SK-N-SH (cell line): ENCODE measurements around the gene CLEC16A. TPM values are rescaled to one million over a fixed set of nuclear protein-coding genes. Genes with fewer than 3 reads are reported as not detected.

Experiments used
- CTCF ChIA-PET: fragments of 300-600, 350-600 bp; formaldehyde crosslinking; extraction: SDS; loops from one replicate; lab custom pipeline; 2021; lab: Yijun Ruan, JAX
- POLR2A ChIA-PET: fragments of 350-600 bp; sonication (Branson Sonifier 250); formaldehyde crosslinking; extraction: SDS; loops from one replicate; lab custom pipeline; 2020; ENCODE audit warnings: antibody characterized with exemption, inconsistent platforms; lab: Yijun Ruan, JAX
- DNase-seq: peaks from one replicate; pipeline ENCODE4 v3.0.0; 2012
- H2AFZ ChIP-seq: fragments of 200-600 bp; sonication (generic); 2 replicates; pipeline ENCODE4 v1.8.1; 2016; ENCODE audit warnings: antibody characterized with exemption, mild to moderate bottlenecking, low read depth
- H3F3A ChIP-seq: fragments of 200-600 bp; sonication (generic); replicated peaks from 2 replicates; pipeline ENCODE3; 2016; ENCODE audit warnings: antibody characterized with exemption, mild to moderate bottlenecking; ENCODE audit not compliant: insufficient read depth
- H3K27ac ChIP-seq, 2 experiments: fragments of 200-500 bp in 1 of 2; fragments of 200-600 bp in 1 of 2; sonication (Bioruptor generic) in 1 of 2; sonication (generic), shearing (Covaris generic) in 1 of 2; 2 replicates each; pipeline versions ENCODE4 v1.5.1 to v1.6.1; 2014 to 2016; ENCODE audit warnings: low read depth in 2 of 2, inconsistent platforms in 1 of 2, low read length in 1 of 2, mild to moderate bottlenecking in 1 of 2, mixed read lengths in 1 of 2
- H3K27me3 ChIP-seq: fragments of 200-600 bp; sonication (generic), shearing (Covaris generic); 2 replicates; pipeline ENCODE4 v1.6.1; 2016; ENCODE audit warnings: mixed run types; ENCODE audit not compliant: insufficient read depth
- H3K36me3 ChIP-seq, 2 experiments: fragments of 200-500 bp in 1 of 2; fragments of 200-600 bp in 1 of 2; sonication (Bioruptor generic) in 1 of 2; sonication (generic) in 1 of 2; replicated peaks in 1 of 2; 2 replicates each; pipeline versions ENCODE3 to v1.5.1; 2014 to 2016; ENCODE audit warnings: low read length in 1 of 2, mild to moderate bottlenecking in 1 of 2; ENCODE audit not compliant: insufficient read depth in 2 of 2, control insufficient read depth in 1 of 2
- H3K4me1 ChIP-seq, 2 experiments: fragments of 200-500 bp in 1 of 2; fragments of 200-600 bp in 1 of 2; sonication (Bioruptor generic) in 1 of 2; sonication (generic), shearing (Covaris generic) in 1 of 2; 2 replicates each; pipeline versions ENCODE4 v1.5.1 to v1.6.1; 2014 to 2016; ENCODE audit warnings: low read depth in 1 of 2, low read length in 1 of 2, mixed run types in 1 of 2; ENCODE audit not compliant: insufficient read depth in 2 of 2, control insufficient read depth in 1 of 2
- H3K4me2 ChIP-seq: fragments of 200-600 bp; sonication (generic), shearing (Covaris generic); 2 replicates; pipeline ENCODE4 v1.6.1; 2017; ENCODE audit warnings: mixed run types
- H3K4me3 ChIP-seq, 2 experiments: fragments of 200-500 bp in 1 of 2; fragments of 200-600 bp in 1 of 2; sonication (Bioruptor generic) in 1 of 2; sonication (generic), shearing (Covaris generic) in 1 of 2; 2 replicates each; pipeline versions ENCODE4 v1.5.1 to v1.8.1; 2014 to 2016; ENCODE audit warnings: low read depth in 2 of 2, inconsistent platforms in 1 of 2, low read length in 1 of 2, mild to moderate bottlenecking in 1 of 2, mixed read lengths in 1 of 2, moderate library complexity in 1 of 2
- H3K79me2 ChIP-seq: fragments of 200-600 bp; sonication (generic); 2 replicates; pipeline ENCODE4 v1.8.1; 2017; ENCODE audit warnings: mild to moderate bottlenecking; ENCODE audit not compliant: insufficient read depth
- H3K9ac ChIP-seq: fragments of 200-600 bp; sonication (generic); 2 replicates; pipeline ENCODE4 v1.6.1; 2017; ENCODE audit warnings: mixed run types
- H3K9me2 ChIP-seq: fragments of 200-600 bp; sonication (generic); 2 replicates; pipeline ENCODE4 v1.6.1; 2017; ENCODE audit warnings: mixed run types
- H3K9me3 ChIP-seq: fragments of 200-600 bp; sonication (generic); 2 replicates; pipeline ENCODE4 v1.6.1; 2017; ENCODE audit warnings: mixed run types, mild to moderate bottlenecking, moderate library complexity
- H4K20me1 ChIP-seq: fragments of 200-600 bp; sonication (generic); 2 replicates; pipeline ENCODE4 v1.6.1; 2017; ENCODE audit warnings: mild to moderate bottlenecking, mixed run types; ENCODE audit not compliant: insufficient read depth
- EP300 ChIP-seq, 2 experiments: IDR thresholded peaks; 2 replicates each; pipeline versions ENCODE4 v1.4.0 to v1.6.1; 2012; ENCODE audit warnings: borderline replicate concordance in 1 of 2, low read depth in 1 of 2, low read length in 1 of 2
- EZH2phosphoT487 ChIP-seq: fragments of 200-600 bp; sonication (generic); IDR thresholded peaks from 2 replicates; pipeline ENCODE4 v1.6.1; 2017; ENCODE audit warnings: low read depth, mixed run types, mild to moderate bottlenecking, antibody characterized with exemption, moderate library complexity, borderline replicate concordance
- FOXJ3 ChIP-seq: sonication (generic); formaldehyde crosslinking; IDR thresholded peaks from 2 replicates; pipeline ENCODE4 v1.5.1; 2020; ENCODE audit warnings: mild to moderate bottlenecking, missing genetic modification reagents
- FOXM1 ChIP-seq: IDR thresholded peaks from 2 replicates; pipeline ENCODE4 v1.4.0; 2012; ENCODE audit warnings: low read depth, mild to moderate bottlenecking
- GABPA ChIP-seq: IDR thresholded peaks from 2 replicates; pipeline ENCODE4 v1.4.0; 2012; ENCODE audit warnings: low read depth, mild to moderate bottlenecking
- GATA2 ChIP-seq: sonication (generic); formaldehyde crosslinking; IDR thresholded peaks from 2 replicates; pipeline ENCODE4 v1.5.0; 2020; ENCODE audit warnings: mild to moderate bottlenecking, missing genetic modification reagents
- IRF3 ChIP-seq: fragments of 150-350 bp; IDR thresholded peaks from 2 replicates; pipeline ENCODE4 v1.6.1; 2016; ENCODE audit warnings: mild to moderate bottlenecking, low read depth, low read length
- JUND ChIP-seq: IDR thresholded peaks from 2 replicates; pipeline ENCODE4 v1.4.0; 2012
- MAX ChIP-seq: IDR thresholded peaks from 2 replicates; pipeline ENCODE4 v1.4.0; 2012; ENCODE audit warnings: low read depth
- MEF2A ChIP-seq: IDR thresholded peaks from 2 replicates; pipeline ENCODE4 v1.4.0; 2012; ENCODE audit warnings: low read depth, borderline replicate concordance
- MXI1 ChIP-seq: IDR thresholded peaks from 2 replicates; pipeline ENCODE4 v1.6.1; 2012; ENCODE audit warnings: mild to moderate bottlenecking, low read depth, low read length, improper control_type of control experiment
- NRF1 ChIP-seq: IDR thresholded peaks from 2 replicates; pipeline ENCODE4 v1.6.1; 2012; ENCODE audit warnings: low read depth, mild to moderate bottlenecking, low read length
- PBX3 ChIP-seq: IDR thresholded peaks from 2 replicates; pipeline ENCODE4; 2012
- POLR2AphosphoS5 ChIP-seq: IDR thresholded peaks from 2 replicates; pipeline ENCODE4 v1.6.1; 2012; ENCODE audit warnings: low read depth, low read length
- RXRA ChIP-seq: IDR thresholded peaks from 2 replicates; pipeline ENCODE4 v1.4.0; 2012; ENCODE audit warnings: low read depth, mild to moderate bottlenecking, borderline replicate concordance
- USF2 ChIP-seq: fragments of 150-350 bp; IDR thresholded peaks from 2 replicates; pipeline ENCODE4 v1.6.1; 2017; ENCODE audit warnings: antibody characterized with exemption, low read length, low read depth, borderline replicate concordance
- YY1 ChIP-seq: IDR thresholded peaks from 2 replicates; pipeline ENCODE4 v1.4.0; 2012; ENCODE audit warnings: low read depth, mild to moderate bottlenecking
- WGBS: methylation state at CpG from one replicate; pipeline ENCODE4 v1.1.6; 2017; ENCODE audit warnings: low lambda C conversion rate; 5-methylcytosine and 5-hydroxymethylcytosine counted together
- polyA plus RNA-seq, 3 experiments: library from polyadenylated mRNA; depleted of rRNA; stranded (reverse); fragments of >200 nt; gene quantifications; 2 replicates each; pipeline ENCODE4 v1.2.3, GENCODE V29; 2012
- TF ChIP-seq, protein P1 (sequence below): IDR thresholded peaks from 2 replicates; pipeline ENCODE4 v1.6.1; 2012; ENCODE audit warnings: mild to moderate bottlenecking, low read depth, low read length, moderate library complexity
- TF ChIP-seq, protein P2 (sequence below): fragments of 200-600 bp; sonication (generic); IDR thresholded peaks from 2 replicates; pipeline ENCODE4 v1.6.1; 2017; ENCODE audit warnings: antibody characterized with exemption, mild to moderate bottlenecking, moderate library complexity

Gene CLEC16A
- polyA plus RNA-seq, 1 of the 3 experiments (the other 2 are of a cell fraction), result 13.7 TPM

- POLR2A ChIA-PET, result no interaction called here
Observed at GRCh38 chr16:11205065-11205699, 260.8 kb downstream of the CLEC16A start.

More at GRCh38 chr16:11205065-11205699, 260.8 kb downstream of the CLEC16A start:
- H2AFZ ChIP-seq, result no peak overlapping the region
- no peak overlapping the region for H3K9ac ChIP-seq
- H4K20me1 ChIP-seq, result no peaks in the 10 kb centered on the region
- no peak for DNase-seq
- no peak overlapping the region for H3K4me3 ChIP-seq
- TF ChIP-seq JUND (no peak), FOXJ3 (CRISPR knock-in tag) (no peak), GABPA (no peak), MAX (no peak), IRF3 (no peak), USF2 (no peak), NRF1 (no peak), GATA2 (CRISPR knock-in tag) (no peak), FOXM1 (no peak), RXRA (no peak), YY1 (no peak), EZH2phosphoT487 (no peak), PBX3 (no peak), POLR2AphosphoS5 (no peak), MEF2A (no peak), EP300 (IDR thresholded peaks at IDR 0.05; ENCODE audit: borderline replicate concordance in 1 of 2, low read depth in 1 of 2, low read length in 1 of 2) (no peak), MXI1 (no peak)
- TF ChIP-seq, protein P1, sequence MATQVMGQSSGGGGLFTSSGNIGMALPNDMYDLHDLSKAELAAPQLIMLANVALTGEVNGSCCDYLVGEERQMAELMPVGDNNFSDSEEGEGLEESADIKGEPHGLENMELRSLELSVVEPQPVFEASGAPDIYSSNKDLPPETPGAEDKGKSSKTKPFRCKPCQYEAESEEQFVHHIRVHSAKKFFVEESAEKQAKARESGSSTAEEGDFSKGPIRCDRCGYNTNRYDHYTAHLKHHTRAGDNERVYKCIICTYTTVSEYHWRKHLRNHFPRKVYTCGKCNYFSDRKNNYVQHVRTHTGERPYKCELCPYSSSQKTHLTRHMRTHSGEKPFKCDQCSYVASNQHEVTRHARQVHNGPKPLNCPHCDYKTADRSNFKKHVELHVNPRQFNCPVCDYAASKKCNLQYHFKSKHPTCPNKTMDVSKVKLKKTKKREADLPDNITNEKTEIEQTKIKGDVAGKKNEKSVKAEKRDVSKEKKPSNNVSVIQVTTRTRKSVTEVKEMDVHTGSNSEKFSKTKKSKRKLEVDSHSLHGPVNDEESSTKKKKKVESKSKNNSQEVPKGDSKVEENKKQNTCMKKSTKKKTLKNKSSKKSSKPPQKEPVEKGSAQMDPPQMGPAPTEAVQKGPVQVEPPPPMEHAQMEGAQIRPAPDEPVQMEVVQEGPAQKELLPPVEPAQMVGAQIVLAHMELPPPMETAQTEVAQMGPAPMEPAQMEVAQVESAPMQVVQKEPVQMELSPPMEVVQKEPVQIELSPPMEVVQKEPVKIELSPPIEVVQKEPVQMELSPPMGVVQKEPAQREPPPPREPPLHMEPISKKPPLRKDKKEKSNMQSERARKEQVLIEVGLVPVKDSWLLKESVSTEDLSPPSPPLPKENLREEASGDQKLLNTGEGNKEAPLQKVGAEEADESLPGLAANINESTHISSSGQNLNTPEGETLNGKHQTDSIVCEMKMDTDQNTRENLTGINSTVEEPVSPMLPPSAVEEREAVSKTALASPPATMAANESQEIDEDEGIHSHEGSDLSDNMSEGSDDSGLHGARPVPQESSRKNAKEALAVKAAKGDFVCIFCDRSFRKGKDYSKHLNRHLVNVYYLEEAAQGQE, result no peak
- TF ChIP-seq, protein P2, sequence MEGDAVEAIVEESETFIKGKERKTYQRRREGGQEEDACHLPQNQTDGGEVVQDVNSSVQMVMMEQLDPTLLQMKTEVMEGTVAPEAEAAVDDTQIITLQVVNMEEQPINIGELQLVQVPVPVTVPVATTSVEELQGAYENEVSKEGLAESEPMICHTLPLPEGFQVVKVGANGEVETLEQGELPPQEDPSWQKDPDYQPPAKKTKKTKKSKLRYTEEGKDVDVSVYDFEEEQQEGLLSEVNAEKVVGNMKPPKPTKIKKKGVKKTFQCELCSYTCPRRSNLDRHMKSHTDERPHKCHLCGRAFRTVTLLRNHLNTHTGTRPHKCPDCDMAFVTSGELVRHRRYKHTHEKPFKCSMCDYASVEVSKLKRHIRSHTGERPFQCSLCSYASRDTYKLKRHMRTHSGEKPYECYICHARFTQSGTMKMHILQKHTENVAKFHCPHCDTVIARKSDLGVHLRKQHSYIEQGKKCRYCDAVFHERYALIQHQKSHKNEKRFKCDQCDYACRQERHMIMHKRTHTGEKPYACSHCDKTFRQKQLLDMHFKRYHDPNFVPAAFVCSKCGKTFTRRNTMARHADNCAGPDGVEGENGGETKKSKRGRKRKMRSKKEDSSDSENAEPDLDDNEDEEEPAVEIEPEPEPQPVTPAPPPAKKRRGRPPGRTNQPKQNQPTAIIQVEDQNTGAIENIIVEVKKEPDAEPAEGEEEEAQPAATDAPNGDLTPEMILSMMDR, result no peak
- TF ChIP-seq, all 33 proteins: peak for 0
- Histone ChIP-seq H3K9me3 (no peaks in the 10 kb centered on the region), H3K4me1 (peaks cover 12 to 23% of the 10 kb centered on the region in 2 experiments; a peak in 3 of 4 replicates), H3K27me3 (no peaks in the 10 kb centered on the region), H3K27ac (no peak overlapping the region), H3K9me2 (no peaks in the 10 kb centered on the region), H3K79me2 (no peaks in the 10 kb centered on the region), H3K4me2 (no peak overlapping the region), H3F3A (no peaks in the 10 kb centered on the region), H3K36me3 (no peaks in the 10 kb centered on the region)
- CTCF ChIA-PET, result interaction anchor here (0.8 to 1.6 kb wide), 3 partner anchors 13 to 242 kb away, joined by 3 to 5 read pairs (median 3); partner anchors contain the start of gene SOCS1
- WGBS, result 93% methylated on average over 19 of the region's 19 CpGs
